ENCODE data around the gene SLAMF8. TPM values are rescaled to one million over a fixed set of nuclear protein-coding genes. Genes with fewer than 3 reads are reported as not detected.

SLAMF8 gene
- total and polyA plus RNA-seq, 2 donors (not counting 1 experiment from before 2014, with no cell fraction given), result 0.54 TPM; not detected in 1

DNA sequence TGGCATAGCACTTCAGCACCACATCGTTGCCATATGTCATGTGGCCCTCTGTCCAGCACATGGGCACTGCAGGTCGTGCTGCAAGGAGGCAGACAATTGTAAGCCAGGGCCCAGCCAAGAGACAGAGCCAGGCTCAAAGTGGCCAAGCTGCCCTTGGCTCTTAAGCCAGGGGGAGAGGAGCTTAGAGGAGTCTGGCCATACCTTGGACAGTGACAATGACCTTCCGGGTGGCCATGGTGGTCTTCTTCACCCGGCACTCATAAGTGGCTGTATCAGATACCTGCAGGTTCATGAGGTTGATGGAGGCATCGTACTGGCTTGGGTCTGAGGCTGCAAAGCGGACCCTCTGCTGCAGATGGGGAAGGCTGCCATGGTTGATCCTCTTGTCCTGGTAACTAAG, 31.2 kb downstream of the SLAMF8 start:
- Histone ChIP-seq H2AFZ (ENCODE audit: insufficient read depth, low read depth, low read length, poor library complexity, severe bottlenecking) (no peak overlapping the region), H3K27ac (ENCODE audit: low read length in 2 of 2) (no peak overlapping the region), H3K4me1 (ENCODE audit: control insufficient read depth in 2 of 2, insufficient read depth in 2 of 2, low read length in 2 of 2) (peaks cover 5 to 13% of the 10 kb centered on the region in 2 donors), H3K79me2 (ENCODE audit: control insufficient read depth, insufficient read depth, low read length) (no peaks in the 10 kb centered on the region), H3K9me3 (ENCODE audit: control extremely low read depth in 1 of 3, control insufficient read depth in 2 of 3, insufficient read depth in 1 of 3, low read length in 2 of 3) (no peaks in the 10 kb centered on the region), H3K4me2 (replicated peaks; ENCODE audit: low read depth, low read length, poor library complexity, severe bottlenecking) (no peak overlapping the region), H3K9ac (ENCODE audit: low read length) (no peak overlapping the region), H3K27me3 (replicated peaks in 1 of 4; ENCODE audit: control extremely low read depth in 1 of 4, control insufficient read depth in 3 of 4, insufficient read depth in 4 of 4, low read length in 3 of 4) (peaks cover 0 to 18% (median 2%) of the 10 kb centered on the region in 4 experiments), H4K20me1 (ENCODE audit: control insufficient read depth, insufficient read depth, low read length, poor library complexity, severe bottlenecking) (no peaks in the 10 kb centered on the region), H3K4me3 (ENCODE audit: control extremely low read depth in 1 of 5, extremely low read depth in 1 of 5, insufficient read depth in 1 of 5, low read depth in 2 of 5, low read length in 4 of 5) (no peak overlapping the region), H3K36me3 (replicated peaks in 1 of 2; ENCODE audit: control extremely low read depth in 1 of 2, control insufficient read depth in 1 of 2, extremely low read depth in 1 of 2, insufficient read depth in 2 of 2, low read length in 1 of 2) (no peaks in the 10 kb centered on the region)
- 91% methylated on average over 6 of the region's 6 CpGs for WGBS (ENCODE audit: insufficient coverage)
- ChIA-PET CTCF (interaction anchor here (1.6 kb wide), 1 partner anchor 148 kb away, joined by 3 read pairs; no protein-coding TSS in a partner anchor), POLR2A (interaction anchor here (0.5 to 0.6 kb wide), 2 partner anchors 40 to 136 kb away, joined by 3 to 5 read pairs; no protein-coding TSS in a partner anchor)
- Mint-ChIP-seq H3K27ac (no peak overlapping the region), H3K4me1 (peaks cover 12% of the 10 kb centered on the region), H3K9me3 (ENCODE audit: insufficient read depth) (no peaks in the 10 kb centered on the region), H3K4me3 (no peak overlapping the region), H3K27me3 (peaks cover 3% of the 10 kb centered on the region)
- intact Hi-C loops (cut with micrococcal nuclease), result no loop called here
- no peak for DNase-seq
- ATAC-seq (ENCODE audit: low read depth), result no peak
- TF ChIP-seq, protein P1, sequence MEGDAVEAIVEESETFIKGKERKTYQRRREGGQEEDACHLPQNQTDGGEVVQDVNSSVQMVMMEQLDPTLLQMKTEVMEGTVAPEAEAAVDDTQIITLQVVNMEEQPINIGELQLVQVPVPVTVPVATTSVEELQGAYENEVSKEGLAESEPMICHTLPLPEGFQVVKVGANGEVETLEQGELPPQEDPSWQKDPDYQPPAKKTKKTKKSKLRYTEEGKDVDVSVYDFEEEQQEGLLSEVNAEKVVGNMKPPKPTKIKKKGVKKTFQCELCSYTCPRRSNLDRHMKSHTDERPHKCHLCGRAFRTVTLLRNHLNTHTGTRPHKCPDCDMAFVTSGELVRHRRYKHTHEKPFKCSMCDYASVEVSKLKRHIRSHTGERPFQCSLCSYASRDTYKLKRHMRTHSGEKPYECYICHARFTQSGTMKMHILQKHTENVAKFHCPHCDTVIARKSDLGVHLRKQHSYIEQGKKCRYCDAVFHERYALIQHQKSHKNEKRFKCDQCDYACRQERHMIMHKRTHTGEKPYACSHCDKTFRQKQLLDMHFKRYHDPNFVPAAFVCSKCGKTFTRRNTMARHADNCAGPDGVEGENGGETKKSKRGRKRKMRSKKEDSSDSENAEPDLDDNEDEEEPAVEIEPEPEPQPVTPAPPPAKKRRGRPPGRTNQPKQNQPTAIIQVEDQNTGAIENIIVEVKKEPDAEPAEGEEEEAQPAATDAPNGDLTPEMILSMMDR (IDR thresholded peaks at IDR 0.05), result no peak
- TF ChIP-seq EZH2 (IDR thresholded peaks at IDR 0.05; ENCODE audit: borderline replicate concordance, insufficient read depth, low read depth, low read length, poor library complexity, severe bottlenecking), result no peak

DNA sequence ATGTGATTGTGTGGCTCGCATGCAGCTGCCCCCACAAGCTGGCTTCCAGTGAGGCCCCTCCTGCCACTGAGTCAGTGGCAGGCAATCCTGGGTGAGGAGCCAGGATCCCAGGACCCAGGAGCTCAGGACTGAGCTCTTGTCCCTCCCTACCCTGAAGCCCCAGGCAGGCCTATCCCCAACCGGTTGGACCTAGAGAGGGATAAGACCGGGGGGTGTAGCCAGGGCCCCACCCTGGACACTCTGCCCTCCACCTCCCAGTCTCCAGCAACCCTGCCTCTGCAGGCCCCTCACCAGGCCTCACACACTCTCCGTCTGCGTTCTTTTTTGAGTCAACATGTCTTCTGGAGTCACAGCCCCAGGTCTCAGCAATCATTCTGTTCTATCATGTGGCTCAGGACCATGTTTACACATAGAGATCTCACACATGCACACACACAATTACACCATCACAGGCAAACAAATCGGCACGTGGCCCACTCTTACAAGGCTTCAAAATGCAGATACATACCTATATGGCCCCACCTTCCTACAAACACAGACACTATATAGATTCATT, 33.2 kb downstream of the SLAMF8 start:
- Histone ChIP-seq H4K20me1 (ENCODE audit: control insufficient read depth, insufficient read depth, low read length, poor library complexity, severe bottlenecking) (no peaks in the 10 kb centered on the region), H2AFZ (ENCODE audit: insufficient read depth, low read depth, low read length, poor library complexity, severe bottlenecking) (no peak overlapping the region), H3K27ac (ENCODE audit: low read length in 2 of 2) (no peak overlapping the region), H3K79me2 (ENCODE audit: control insufficient read depth, insufficient read depth, low read length) (no peaks in the 10 kb centered on the region), H3K27me3 (replicated peaks in 1 of 4; ENCODE audit: control extremely low read depth in 1 of 4, control insufficient read depth in 3 of 4, insufficient read depth in 4 of 4, low read length in 3 of 4) (peaks cover 0 to 16% (median 0%) of the 10 kb centered on the region in 4 experiments), H3K4me3 (ENCODE audit: control extremely low read depth in 1 of 5, extremely low read depth in 1 of 5, insufficient read depth in 1 of 5, low read depth in 2 of 5, low read length in 4 of 5) (no peak overlapping the region), H3K9ac (ENCODE audit: low read length) (no peak overlapping the region), H3K4me2 (replicated peaks; ENCODE audit: low read depth, low read length, poor library complexity, severe bottlenecking) (no peak overlapping the region), H3K4me1 (ENCODE audit: control insufficient read depth in 2 of 2, insufficient read depth in 2 of 2, low read length in 2 of 2) (peaks cover 5% of the 10 kb centered on the region in 2 donors), H3K9me3 (ENCODE audit: control extremely low read depth in 1 of 3, control insufficient read depth in 2 of 3, insufficient read depth in 1 of 3, low read length in 2 of 3) (no peaks in the 10 kb centered on the region), H3K36me3 (replicated peaks in 1 of 2; ENCODE audit: control extremely low read depth in 1 of 2, control insufficient read depth in 1 of 2, extremely low read depth in 1 of 2, insufficient read depth in 2 of 2, low read length in 1 of 2) (no peaks in the 10 kb centered on the region)
- CTCF ChIA-PET, result interaction anchor here (1.0 to 1.4 kb wide), 3 partner anchors 9 to 31 kb away, joined by 3 to 5 read pairs (median 4); no protein-coding TSS in a partner anchor
- Mint-ChIP-seq H3K4me1 (peaks cover 4% of the 10 kb centered on the region), H3K9me3 (ENCODE audit: insufficient read depth) (no peaks in the 10 kb centered on the region), H3K27ac (no peak overlapping the region), H3K4me3 (no peak overlapping the region), H3K27me3 (peaks cover 16% of the 10 kb centered on the region)
- intact Hi-C loops (cut with micrococcal nuclease), result no loop called here
- POLR2A ChIA-PET, result interaction anchor here (0.9 kb wide), 1 partner anchor 52 kb away, joined by 3 read pairs; no protein-coding TSS in a partner anchor
- 87% methylated on average over 7 of the region's 7 CpGs for WGBS (ENCODE audit: insufficient coverage)
- DNase-seq (no peak), ATAC-seq (ENCODE audit: low read depth) (no peak)
- TF ChIP-seq, protein P1 (IDR thresholded peaks at IDR 0.05), result no peak
- TF ChIP-seq EZH2 (IDR thresholded peaks at IDR 0.05; ENCODE audit: borderline replicate concordance, insufficient read depth, low read depth, low read length, poor library complexity, severe bottlenecking), result no peak
